Mesodermal cell (in vitro differentiated cells): ENCODE results near the gene MCUB.
A peak's percentile ranks its signal among the peaks of the same experiment; 100 is the strongest.
"Not testable (repeated sequence)": the region's sequence is repeated elsewhere in the genome, so short reads cannot be mapped to it uniquely, and the experiment has no call there.

Source experiments
- H3K27ac ChIP-seq: 2 replicates; pipeline ENCODE4 v1.7.0; 2013; ENCODE audit warnings: mild to moderate bottlenecking, low read depth, low read length, moderate library complexity; ENCODE audit not compliant: severe bottlenecking
- H3K36me3 ChIP-seq: 2 replicates; pipeline ENCODE4 v1.7.1; 2013; ENCODE audit warnings: mild to moderate bottlenecking, low read length, moderate library complexity; ENCODE audit not compliant: control insufficient read depth, insufficient read depth
- H3K4me1 ChIP-seq: one replicate; pipeline ENCODE4 v1.7.1; 2013; ENCODE audit warnings: mild to moderate bottlenecking, low read length; ENCODE audit not compliant: insufficient read depth, control insufficient read depth, poor library complexity, severe bottlenecking
- H3K4me3 ChIP-seq: 2 replicates; pipeline ENCODE4 v1.7.0; 2013; ENCODE audit warnings: low read length, control low read depth, mild to moderate bottlenecking; ENCODE audit not compliant: insufficient read depth, poor library complexity, severe bottlenecking; ENCODE audit errors: extremely low read depth
- H3K9me3 ChIP-seq: 2 replicates; pipeline ENCODE4 v1.7.1; 2013; ENCODE audit warnings: mild to moderate bottlenecking, low read length, moderate library complexity; ENCODE audit not compliant: control insufficient read depth
- WGBS, 2 experiments: methylation state at CpG; one replicate each; pipeline ENCODE4 v1.1.5; 2013; ENCODE audit warnings: missing lambda C conversion rate in 2 of 2; ENCODE audit not compliant: insufficient coverage in 2 of 2; 5-methylcytosine and 5-hydroxymethylcytosine counted together

The MCUB gene

DNA sequence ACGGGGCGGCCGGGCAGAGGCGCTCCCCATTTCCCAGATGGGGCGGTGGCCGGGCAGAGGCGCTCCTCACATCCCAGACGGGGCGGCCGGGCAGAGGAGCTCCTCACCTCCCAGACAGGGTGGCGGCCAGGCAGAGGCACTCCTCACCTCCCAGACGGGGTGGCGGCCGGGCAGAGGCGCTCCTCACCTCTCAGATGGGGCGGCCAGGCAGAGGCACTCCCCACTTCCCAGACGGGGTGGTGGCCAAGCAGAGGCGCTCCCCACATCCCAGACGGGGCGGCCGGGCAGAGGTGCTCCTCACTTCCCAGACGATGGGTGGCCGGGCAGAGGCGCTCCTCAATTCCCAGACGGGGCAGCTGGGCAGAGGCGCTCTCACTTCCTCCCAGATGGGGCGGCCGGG is 118.4 kb downstream of the MCUB start:
- not testable (repeated sequence) for H3K27ac ChIP-seq, H3K4me1 ChIP-seq, H3K36me3 ChIP-seq, H3K4me3 ChIP-seq
- peaks cover 22% of the 10 kb centered on the region for H3K9me3 ChIP-seq
- 96% methylated on average over 11 to 25 of the region's 28 CpGs for WGBS, 2 experiments

GRCh38 chr4:109678925-109679324 is 118.9 kb downstream of the MCUB start:
- peaks cover 22% of the 10 kb centered on the region for H3K9me3 ChIP-seq
- not testable (repeated sequence) for H3K36me3 ChIP-seq, H3K27ac ChIP-seq, H3K4me3 ChIP-seq, H3K4me1 ChIP-seq
- 91 to 98% methylated on average over 10 to 11 of the region's 14 CpGs for WGBS, 2 experiments

DNA sequence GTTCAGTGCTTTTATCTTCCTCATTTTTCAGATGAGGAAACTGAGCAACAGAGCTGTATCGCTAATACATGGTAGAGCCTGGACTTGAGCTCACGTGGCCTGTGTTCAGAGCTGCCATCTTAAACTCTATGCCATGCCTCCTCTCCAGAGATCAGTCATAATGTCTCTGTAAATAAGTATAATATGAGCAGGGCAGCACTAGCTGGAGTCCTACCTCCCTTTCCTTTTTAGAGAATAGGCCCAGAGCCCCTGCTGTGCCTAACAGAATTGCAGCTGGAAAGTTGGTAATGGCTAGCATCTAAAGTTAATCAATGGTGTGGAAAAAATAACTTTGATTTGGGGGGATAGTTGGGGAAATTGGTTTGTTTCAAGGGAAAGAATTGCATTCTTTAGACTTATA is 122.8 kb downstream of the MCUB start:
- Histone ChIP-seq H3K27ac (no peak overlapping the region), H3K4me1 (no peaks in the 10 kb centered on the region), H3K9me3 (peaks cover 17% of the 10 kb centered on the region), H3K36me3 (peaks cover 4% of the 10 kb centered on the region), H3K4me3 (no peak overlapping the region)
- 92 to 100% methylated on average over 1 to 2 of the region's 2 CpGs for WGBS, 2 experiments

DNA sequence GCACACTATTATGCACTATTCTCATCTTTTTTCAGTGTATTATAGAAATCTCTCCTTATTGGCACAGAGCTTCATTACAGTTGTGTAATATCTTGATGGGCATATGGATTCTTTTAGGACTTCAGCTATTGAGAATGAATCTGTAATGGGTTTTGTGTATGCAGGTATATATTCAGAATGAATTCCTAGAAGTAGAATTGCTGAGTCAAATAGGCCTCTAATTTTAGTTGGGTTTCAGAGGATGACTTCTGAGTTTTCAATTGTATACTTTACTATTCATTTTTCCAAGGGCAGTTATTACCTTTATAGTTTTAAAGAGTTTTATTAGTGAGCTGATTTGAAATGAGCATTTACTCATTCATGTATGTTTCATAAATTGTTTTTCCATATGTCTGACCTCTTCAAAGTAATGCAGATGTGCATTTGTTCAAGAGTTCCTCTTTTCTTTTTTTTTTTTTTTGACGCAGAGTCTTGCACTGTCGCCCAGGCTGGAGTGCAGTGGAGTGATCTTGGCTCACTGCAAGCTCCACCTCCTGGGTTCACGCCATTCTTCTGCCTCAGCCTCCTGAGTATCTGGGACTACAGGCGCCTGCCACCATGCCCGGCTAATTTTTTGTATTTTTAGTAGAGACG is 123.7 kb downstream of the MCUB start:
- H3K9me3 ChIP-seq, result peaks cover 15% of the 10 kb centered on the region
- no peak overlapping the region for H3K27ac ChIP-seq
- WGBS, 2 experiments, result 40 to 86% methylated on average over 1 of the region's 6 CpGs
- no peaks in the 10 kb centered on the region for H3K4me1 ChIP-seq
- peaks cover 6% of the 10 kb centered on the region for H3K36me3 ChIP-seq
- H3K4me3 ChIP-seq, result no peak overlapping the region

DNA sequence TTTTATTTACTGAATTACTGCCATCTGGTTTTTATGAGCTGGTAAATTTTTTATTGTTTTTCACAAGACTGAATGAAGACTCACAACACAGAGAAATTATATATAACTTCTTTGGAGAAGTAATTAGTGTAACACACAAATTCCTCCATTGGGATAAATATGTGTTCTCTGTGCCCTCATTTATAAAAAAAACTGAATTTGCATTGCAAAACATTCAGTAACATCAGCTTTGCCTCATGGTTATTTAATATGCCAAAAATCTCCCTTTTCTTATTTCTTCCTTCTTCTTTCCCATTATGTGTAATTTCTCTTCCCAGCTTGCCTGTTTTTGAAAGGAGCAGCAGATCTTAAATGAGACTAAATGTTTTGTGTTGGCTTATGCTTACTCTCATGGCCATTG is 124.7 kb downstream of the MCUB start:
- Histone ChIP-seq H3K4me3 (no peak overlapping the region), H3K36me3 (peaks cover 13% of the 10 kb centered on the region), H3K4me1 (no peaks in the 10 kb centered on the region), H3K27ac (no peak overlapping the region), H3K9me3 (peaks cover 10% of the 10 kb centered on the region)

DNA sequence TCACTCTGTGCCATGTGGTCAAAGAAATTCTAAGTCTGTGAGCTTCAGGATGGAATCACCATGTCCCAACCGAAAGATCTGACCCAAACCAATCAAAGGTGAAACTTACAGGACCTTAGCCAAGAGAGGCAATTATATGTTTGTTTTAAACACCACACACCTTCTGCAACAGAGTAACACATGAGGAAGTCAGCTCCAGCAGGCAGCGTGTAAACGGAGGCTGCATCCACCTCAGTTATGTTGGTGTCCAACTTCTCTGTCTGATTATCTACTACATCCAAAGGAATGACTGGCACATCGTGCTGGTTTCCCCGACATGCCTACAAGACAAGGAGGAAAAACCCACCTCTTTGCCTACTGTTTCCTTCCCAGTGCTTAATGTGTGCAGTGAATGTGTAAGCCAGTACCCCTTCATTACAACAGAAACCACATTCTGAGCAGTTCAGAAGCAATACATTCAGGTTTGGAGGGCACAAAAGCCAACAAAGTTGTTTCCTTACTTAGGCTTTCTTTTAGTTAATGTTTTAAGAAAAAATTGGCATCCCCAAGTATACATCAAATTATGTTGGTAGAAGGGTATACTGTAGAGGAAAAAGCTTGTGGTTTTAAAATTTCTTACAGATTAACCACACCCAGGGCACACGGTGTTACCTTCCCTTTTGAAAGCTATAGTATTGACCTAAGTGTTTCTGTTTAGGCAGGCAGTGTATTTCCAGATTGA is 130.8 kb downstream of the MCUB start:
- WGBS, 2 experiments, result 96 to 100% methylated on average over 2 to 3 of the region's 6 CpGs
- no peak overlapping the region for H3K27ac ChIP-seq

GRCh38 chr4:109691411-109691920 is 131.4 kb downstream of the MCUB start:
- no peaks in the 10 kb centered on the region for H3K4me1 ChIP-seq
- no CpG with 5 or more reads among the region's 1 CpG for WGBS, 2 experiments
- no peak overlapping the region for H3K27ac ChIP-seq
- no peak overlapping the region for H3K4me3 ChIP-seq
- H3K9me3 ChIP-seq, result no peaks in the 10 kb centered on the region
- peaks cover 68% of the 10 kb centered on the region for H3K36me3 ChIP-seq

More for the DNA sequence above, 130.8 kb downstream of the MCUB start:
- no peak overlapping the region for H3K4me3 ChIP-seq
- no peaks in the 10 kb centered on the region for H3K9me3 ChIP-seq
- H3K36me3 ChIP-seq, result peaks cover 64% of the 10 kb centered on the region
- H3K4me1 ChIP-seq, result no peaks in the 10 kb centered on the region

DNA sequence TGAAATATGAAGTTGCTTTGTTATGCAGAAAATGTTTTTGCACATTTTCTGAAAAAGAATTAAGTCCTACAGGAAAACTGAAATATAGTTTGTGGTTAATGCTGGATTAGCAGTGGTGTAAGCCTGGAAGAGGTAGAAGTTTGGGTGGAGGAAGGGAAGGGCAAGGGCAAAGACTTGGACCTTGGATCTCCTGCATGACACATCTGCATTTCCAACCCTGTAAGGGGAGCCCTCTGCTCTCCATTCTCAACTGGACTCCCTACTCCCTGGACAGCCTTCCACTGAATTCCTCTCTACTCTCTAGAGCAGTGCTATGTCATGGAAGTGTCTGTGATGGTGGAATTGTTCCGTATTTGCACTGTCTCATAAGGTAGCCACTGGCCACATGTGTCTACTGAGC is 138.6 kb downstream of the MCUB start:
- H3K4me3 ChIP-seq, result no peak overlapping the region
- 100% methylated on average over 1 of the region's 1 CpG for WGBS, 2 experiments

GRCh38 chr4:109699553-109700225 is 139.6 kb downstream of the MCUB start:
- 81 to 88% methylated on average over 8 of the region's 8 CpGs for WGBS, 2 experiments
- Histone ChIP-seq H3K27ac (no peak overlapping the region), H3K4me3 (no peak overlapping the region), H3K4me1 (no peaks in the 10 kb centered on the region), H3K36me3 (peaks cover 44% of the 10 kb centered on the region), H3K9me3 (no peaks in the 10 kb centered on the region)

More for the DNA sequence above, 138.6 kb downstream of the MCUB start:
- H3K27ac ChIP-seq, result no peak overlapping the region
- H3K9me3 ChIP-seq, result no peaks in the 10 kb centered on the region
- no peaks in the 10 kb centered on the region for H3K4me1 ChIP-seq
- peaks cover 54% of the 10 kb centered on the region for H3K36me3 ChIP-seq

DNA sequence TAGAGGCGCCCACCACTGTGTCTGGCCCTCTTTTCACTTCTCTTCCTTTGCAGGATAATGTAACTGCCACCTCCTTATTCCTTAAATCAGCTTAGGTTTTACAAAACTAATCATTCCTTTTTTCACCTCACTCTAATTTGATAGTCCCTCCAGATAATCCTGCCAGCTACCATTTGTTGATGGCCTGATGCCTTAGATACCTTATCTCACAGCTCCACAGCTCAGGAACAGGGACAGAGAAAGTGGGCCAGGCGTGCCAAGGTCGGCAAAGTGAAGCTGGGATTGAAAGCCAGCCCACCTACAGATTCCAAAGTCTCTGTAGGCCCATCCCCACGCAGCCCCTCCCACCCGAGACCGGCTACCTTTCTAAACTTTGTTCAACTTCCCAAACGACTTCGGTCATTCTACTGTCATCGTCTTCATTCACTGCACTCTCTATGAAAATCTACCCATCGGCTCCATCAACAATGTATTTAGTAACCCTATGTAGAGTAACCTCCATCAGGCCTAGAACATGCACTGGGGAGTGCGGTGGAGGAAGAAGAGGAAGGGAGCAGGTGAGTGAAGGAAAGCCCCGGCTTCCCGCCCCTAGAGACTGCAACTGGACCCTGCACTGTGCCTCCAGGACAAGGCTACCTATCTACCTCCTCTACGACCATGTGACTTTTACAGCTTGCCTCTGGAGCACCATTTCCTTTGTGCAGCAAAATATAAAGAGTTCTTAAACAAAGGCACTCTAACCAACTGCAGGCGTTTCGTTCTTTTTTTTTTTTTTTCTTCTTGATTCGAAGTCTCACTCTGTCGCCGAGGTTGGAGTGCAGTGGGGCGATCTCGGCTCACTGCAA is 141.7 kb downstream of the MCUB start:
- peak overlapping the region; percentile 78 for H3K27ac ChIP-seq
- peak overlapping the region; percentile 71 for H3K4me3 ChIP-seq
- no peaks in the 10 kb centered on the region for H3K9me3 ChIP-seq
- H3K4me1 ChIP-seq, result no peaks in the 10 kb centered on the region
- peaks cover 34% of the 10 kb centered on the region for H3K36me3 ChIP-seq
- WGBS, 2 experiments, result 68 to 69% methylated on average over 15 to 18 of the region's 21 CpGs
